ENCODE measurements around the gene XRCC1. TPM values are rescaled to one million over a fixed set of nuclear protein-coding genes. Genes with fewer than 3 reads are reported as not detected.
A peak's percentile ranks its signal among the peaks of the same experiment; 100 is the strongest.

Gene XRCC1
- total and polyA plus RNA-seq, 2 experiments from 2014 or later, result 26.7 to 28.0 TPM

GRCh38 chr19:43560687-43561086 is 14.6 kb downstream of the XRCC1 start:
- Histone ChIP-seq H3K9ac (no peak overlapping the region), H3K9me3 (ENCODE audit: low read depth) (no peaks in the 10 kb centered on the region), H3K27ac (no peak overlapping the region), H2AFZ (no peak overlapping the region), H3K4me1 (ENCODE audit: insufficient read depth) (peaks cover 8% of the 10 kb centered on the region; the same call in 1 of the 2 replicates), H3K36me3 (ENCODE audit: low read depth) (no peaks in the 10 kb centered on the region), H3K79me2 (ENCODE audit: insufficient read depth) (0 out of 2 replicates have a peak, but pooled peaks cover 5% of the 10 kb centered on the region), H3K27me3 (replicated peaks; ENCODE audit: insufficient read depth) (no peaks in the 10 kb centered on the region), H3K4me2 (ENCODE audit: unreplicated experiment) (no peak overlapping the region), H3F3A (ENCODE audit: insufficient read depth) (peaks cover 31% of the 10 kb centered on the region), H3K9me2 (ENCODE audit: insufficient read depth) (no peaks in the 10 kb centered on the region), H4K20me1 (ENCODE audit: insufficient read depth) (no peaks in the 10 kb centered on the region), H3K4me3 (no peak overlapping the region)
- in situ Hi-C loops (cut with MboI), result no loop called here
- WGBS, 2 experiments (ENCODE audit: low coverage in 1 of 2, low lambda C conversion rate in 2 of 2, missing lambda C conversion rate in 2 of 2), result 67 to 69% methylated on average over 6 of the region's 6 CpGs
- TF ChIP-seq EZH2 (IDR thresholded peaks at IDR 0.05; ENCODE audit: insufficient read depth, poor library complexity, severe bottlenecking), result no peak
- TF ChIP-seq EZH2phosphoT487 (IDR thresholded peaks at IDR 0.05; ENCODE audit: insufficient read depth, low read depth), result no peak
- peak; percentile 59 for DNase-seq

GRCh38 chr19:43555185-43555770 is 20.0 kb downstream of the XRCC1 start:
- no peak overlapping the region for H3K4me2 ChIP-seq (ENCODE audit: unreplicated experiment)
- WGBS, 2 experiments (ENCODE audit: low coverage in 1 of 2, low lambda C conversion rate in 2 of 2, missing lambda C conversion rate in 2 of 2), result 43% methylated on average over 8 of the region's 8 CpGs
- DNase-seq, result peak; percentile 73
- in situ Hi-C loops (cut with MboI), result no loop called here
- no peak overlapping the region for H3K27ac ChIP-seq
- H3K9me3 ChIP-seq (ENCODE audit: low read depth), result no peaks in the 10 kb centered on the region
- H2AFZ ChIP-seq, result no peak overlapping the region
- TF ChIP-seq EZH2phosphoT487 (IDR thresholded peaks at IDR 0.05; ENCODE audit: insufficient read depth, low read depth) (no peak), EZH2 (IDR thresholded peaks at IDR 0.05; ENCODE audit: insufficient read depth, poor library complexity, severe bottlenecking) (no peak)
- no peaks in the 10 kb centered on the region for H3K4me1 ChIP-seq (ENCODE audit: insufficient read depth)
- H3K36me3 ChIP-seq (ENCODE audit: low read depth), result peaks cover 5% of the 10 kb centered on the region; the same call in 1 of the 2 replicates
- H3K9me2 ChIP-seq (ENCODE audit: insufficient read depth), result no peaks in the 10 kb centered on the region
- H3F3A ChIP-seq (ENCODE audit: insufficient read depth), result peaks cover 5% of the 10 kb centered on the region; the same call in 1 of the 2 replicates
- H3K4me3 ChIP-seq, result no peak overlapping the region
- no peak overlapping the region for H3K9ac ChIP-seq
- no peaks in the 10 kb centered on the region for H3K27me3 ChIP-seq (replicated peaks; ENCODE audit: insufficient read depth)
- H4K20me1 ChIP-seq (ENCODE audit: insufficient read depth), result no peaks in the 10 kb centered on the region
- H3K79me2 ChIP-seq (ENCODE audit: insufficient read depth), result no peaks in the 10 kb centered on the region

- Histone ChIP-seq H3K36me3 (ENCODE audit: low read depth) (peaks cover 5% of the 10 kb centered on the region; the same call in 1 of the 2 replicates), H3F3A (ENCODE audit: insufficient read depth) (peaks cover 5% of the 10 kb centered on the region; the same call in 1 of the 2 replicates), H3K4me1 (ENCODE audit: insufficient read depth) (no peaks in the 10 kb centered on the region), H3K4me2 (ENCODE audit: unreplicated experiment) (no peak overlapping the region), H2AFZ (no peak overlapping the region), H3K9ac (no peak overlapping the region), H4K20me1 (ENCODE audit: insufficient read depth) (no peaks in the 10 kb centered on the region), H3K79me2 (ENCODE audit: insufficient read depth) (no peaks in the 10 kb centered on the region), H3K27ac (no peak overlapping the region), H3K9me3 (ENCODE audit: low read depth) (no peaks in the 10 kb centered on the region), H3K27me3 (replicated peaks; ENCODE audit: insufficient read depth) (no peaks in the 10 kb centered on the region), H3K4me3 (no peak overlapping the region), H3K9me2 (ENCODE audit: insufficient read depth) (no peaks in the 10 kb centered on the region)
- in situ Hi-C loops (cut with MboI), result no loop called here
- TF ChIP-seq EZH2 (IDR thresholded peaks at IDR 0.05; ENCODE audit: insufficient read depth, poor library complexity, severe bottlenecking), result no peak
- TF ChIP-seq EZH2phosphoT487 (IDR thresholded peaks at IDR 0.05; ENCODE audit: insufficient read depth, low read depth), result no peak
- no peak for DNase-seq
- 96 to 98% methylated on average over 15 of the region's 15 CpGs for WGBS, 2 experiments (ENCODE audit: low coverage in 1 of 2, low lambda C conversion rate in 2 of 2, missing lambda C conversion rate in 2 of 2)
These were observed 20.9 kb downstream of the XRCC1 start for GRCh38 chr19:43554317-43554895.

GRCh38 chr19:43553656-43554055 is 21.7 kb downstream of the XRCC1 start:
- Histone ChIP-seq H3F3A (ENCODE audit: insufficient read depth) (peaks cover 5% of the 10 kb centered on the region; the same call in 1 of the 2 replicates), H3K4me1 (ENCODE audit: insufficient read depth) (no peaks in the 10 kb centered on the region), H3K4me3 (no peak overlapping the region), H2AFZ (no peak overlapping the region), H3K4me2 (ENCODE audit: unreplicated experiment) (no peak overlapping the region), H3K27ac (no peak overlapping the region), H3K79me2 (ENCODE audit: insufficient read depth) (no peaks in the 10 kb centered on the region), H3K27me3 (replicated peaks; ENCODE audit: insufficient read depth) (no peaks in the 10 kb centered on the region), H4K20me1 (ENCODE audit: insufficient read depth) (no peaks in the 10 kb centered on the region), H3K9me2 (ENCODE audit: insufficient read depth) (no peaks in the 10 kb centered on the region), H3K9ac (no peak overlapping the region), H3K36me3 (ENCODE audit: low read depth) (peaks cover 5% of the 10 kb centered on the region; the same call in 1 of the 2 replicates), H3K9me3 (ENCODE audit: low read depth) (no peaks in the 10 kb centered on the region)
- TF ChIP-seq EZH2 (IDR thresholded peaks at IDR 0.05; ENCODE audit: insufficient read depth, poor library complexity, severe bottlenecking) (no peak), EZH2phosphoT487 (IDR thresholded peaks at IDR 0.05; ENCODE audit: insufficient read depth, low read depth) (no peak)
- 90% methylated on average over 4 of the region's 4 CpGs for WGBS, 2 experiments (ENCODE audit: low coverage in 1 of 2, low lambda C conversion rate in 2 of 2, missing lambda C conversion rate in 2 of 2)
- DNase-seq, result no peak
- in situ Hi-C loops (cut with MboI), result no loop called here
